ENCODE data around the gene GPR137C. TPM values are rescaled to one million over a fixed set of nuclear protein-coding genes. Genes with fewer than 3 reads are reported as not detected.

Gene GPR137C
- polyA plus RNA-seq, 1 of the 3 experiments (the other 2 are of a cell fraction): 0.54 TPM

DNA sequence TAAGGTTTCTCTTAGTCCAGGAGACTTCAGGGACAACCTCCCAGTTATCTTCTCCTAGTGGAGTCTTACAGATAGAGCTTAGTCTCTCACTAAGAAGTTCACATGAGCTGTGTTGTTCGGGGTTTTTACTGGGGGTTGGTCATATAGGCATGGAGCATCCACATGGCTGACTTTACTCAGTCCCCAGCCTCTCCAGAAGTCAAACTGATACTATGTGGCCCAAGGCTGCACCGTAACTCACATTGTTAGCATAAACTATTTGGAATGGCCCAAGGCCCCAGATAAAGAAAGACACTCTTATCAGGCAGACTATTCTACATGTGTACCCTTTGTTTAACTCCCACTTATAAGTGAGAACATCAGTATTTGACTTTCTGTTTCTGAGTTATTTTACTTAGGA lies 23.2 kb downstream of the GPR137C start:
- Histone ChIP-seq H4K20me1 (ENCODE audit: insufficient read depth) (no peaks in the 10 kb centered on the region), H3K9me3 (no peaks in the 10 kb centered on the region; the same call in 1 of the 2 replicates), H3F3A (replicated peaks; ENCODE audit: insufficient read depth) (no peaks in the 10 kb centered on the region), H3K4me2 (no peak overlapping the region), H3K9me2 (no peaks in the 10 kb centered on the region), H2AFZ (ENCODE audit: low read depth) (no peak overlapping the region), H3K27ac (ENCODE audit: low read depth in 2 of 2, low read length in 1 of 2) (no peak overlapping the region), H3K27me3 (ENCODE audit: insufficient read depth) (no peaks in the 10 kb centered on the region), H3K4me3 (ENCODE audit: low read depth in 2 of 2, low read length in 1 of 2) (no peak overlapping the region), H3K4me1 (ENCODE audit: control insufficient read depth in 1 of 2, insufficient read depth in 2 of 2, low read depth in 1 of 2, low read length in 1 of 2) (no peaks in the 10 kb centered on the region), H3K9ac (no peak overlapping the region), H3K79me2 (ENCODE audit: insufficient read depth) (no peaks in the 10 kb centered on the region), H3K36me3 (replicated peaks in 1 of 2; ENCODE audit: control insufficient read depth in 1 of 2, insufficient read depth in 2 of 2, low read length in 1 of 2) (no peaks in the 10 kb centered on the region)
- WGBS (ENCODE audit: low lambda C conversion rate): 68% methylated on average over 2 of the region's 2 CpGs
- CTCF ChIA-PET: interaction anchor here (0.8 to 1.3 kb wide), 2 partner anchors 11 to 14 kb away, joined by 3 to 4 read pairs; no protein-coding TSS in a partner anchor
- TF ChIP-seq RXRA (IDR thresholded peaks at IDR 0.05; ENCODE audit: borderline replicate concordance, low read depth): no peak
- TF ChIP-seq, protein P1, sequence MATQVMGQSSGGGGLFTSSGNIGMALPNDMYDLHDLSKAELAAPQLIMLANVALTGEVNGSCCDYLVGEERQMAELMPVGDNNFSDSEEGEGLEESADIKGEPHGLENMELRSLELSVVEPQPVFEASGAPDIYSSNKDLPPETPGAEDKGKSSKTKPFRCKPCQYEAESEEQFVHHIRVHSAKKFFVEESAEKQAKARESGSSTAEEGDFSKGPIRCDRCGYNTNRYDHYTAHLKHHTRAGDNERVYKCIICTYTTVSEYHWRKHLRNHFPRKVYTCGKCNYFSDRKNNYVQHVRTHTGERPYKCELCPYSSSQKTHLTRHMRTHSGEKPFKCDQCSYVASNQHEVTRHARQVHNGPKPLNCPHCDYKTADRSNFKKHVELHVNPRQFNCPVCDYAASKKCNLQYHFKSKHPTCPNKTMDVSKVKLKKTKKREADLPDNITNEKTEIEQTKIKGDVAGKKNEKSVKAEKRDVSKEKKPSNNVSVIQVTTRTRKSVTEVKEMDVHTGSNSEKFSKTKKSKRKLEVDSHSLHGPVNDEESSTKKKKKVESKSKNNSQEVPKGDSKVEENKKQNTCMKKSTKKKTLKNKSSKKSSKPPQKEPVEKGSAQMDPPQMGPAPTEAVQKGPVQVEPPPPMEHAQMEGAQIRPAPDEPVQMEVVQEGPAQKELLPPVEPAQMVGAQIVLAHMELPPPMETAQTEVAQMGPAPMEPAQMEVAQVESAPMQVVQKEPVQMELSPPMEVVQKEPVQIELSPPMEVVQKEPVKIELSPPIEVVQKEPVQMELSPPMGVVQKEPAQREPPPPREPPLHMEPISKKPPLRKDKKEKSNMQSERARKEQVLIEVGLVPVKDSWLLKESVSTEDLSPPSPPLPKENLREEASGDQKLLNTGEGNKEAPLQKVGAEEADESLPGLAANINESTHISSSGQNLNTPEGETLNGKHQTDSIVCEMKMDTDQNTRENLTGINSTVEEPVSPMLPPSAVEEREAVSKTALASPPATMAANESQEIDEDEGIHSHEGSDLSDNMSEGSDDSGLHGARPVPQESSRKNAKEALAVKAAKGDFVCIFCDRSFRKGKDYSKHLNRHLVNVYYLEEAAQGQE (IDR thresholded peaks at IDR 0.05; ENCODE audit: low read depth, low read length): no peak
- no peak for TF ChIP-seq FOXM1 (IDR thresholded peaks at IDR 0.05; ENCODE audit: low read depth)
- TF ChIP-seq POLR2AphosphoS5 (IDR thresholded peaks at IDR 0.05; ENCODE audit: low read depth, low read length): no peak
- no peak for TF ChIP-seq NFIC (IDR thresholded peaks at IDR 0.05; ENCODE audit: borderline replicate concordance)
- no peak for TF ChIP-seq TAF1 (IDR thresholded peaks at IDR 0.05; ENCODE audit: borderline replicate concordance, low read depth, low read length)
- TF ChIP-seq SMC3 (IDR thresholded peaks at IDR 0.05; ENCODE audit: low read depth, low read length): no peak
- TF ChIP-seq, protein P2, sequence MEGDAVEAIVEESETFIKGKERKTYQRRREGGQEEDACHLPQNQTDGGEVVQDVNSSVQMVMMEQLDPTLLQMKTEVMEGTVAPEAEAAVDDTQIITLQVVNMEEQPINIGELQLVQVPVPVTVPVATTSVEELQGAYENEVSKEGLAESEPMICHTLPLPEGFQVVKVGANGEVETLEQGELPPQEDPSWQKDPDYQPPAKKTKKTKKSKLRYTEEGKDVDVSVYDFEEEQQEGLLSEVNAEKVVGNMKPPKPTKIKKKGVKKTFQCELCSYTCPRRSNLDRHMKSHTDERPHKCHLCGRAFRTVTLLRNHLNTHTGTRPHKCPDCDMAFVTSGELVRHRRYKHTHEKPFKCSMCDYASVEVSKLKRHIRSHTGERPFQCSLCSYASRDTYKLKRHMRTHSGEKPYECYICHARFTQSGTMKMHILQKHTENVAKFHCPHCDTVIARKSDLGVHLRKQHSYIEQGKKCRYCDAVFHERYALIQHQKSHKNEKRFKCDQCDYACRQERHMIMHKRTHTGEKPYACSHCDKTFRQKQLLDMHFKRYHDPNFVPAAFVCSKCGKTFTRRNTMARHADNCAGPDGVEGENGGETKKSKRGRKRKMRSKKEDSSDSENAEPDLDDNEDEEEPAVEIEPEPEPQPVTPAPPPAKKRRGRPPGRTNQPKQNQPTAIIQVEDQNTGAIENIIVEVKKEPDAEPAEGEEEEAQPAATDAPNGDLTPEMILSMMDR (IDR thresholded peaks at IDR 0.05): no peak
- no peak for TF ChIP-seq RCOR1 (IDR thresholded peaks at IDR 0.05; ENCODE audit: low read length)
- TF ChIP-seq, protein P3, sequence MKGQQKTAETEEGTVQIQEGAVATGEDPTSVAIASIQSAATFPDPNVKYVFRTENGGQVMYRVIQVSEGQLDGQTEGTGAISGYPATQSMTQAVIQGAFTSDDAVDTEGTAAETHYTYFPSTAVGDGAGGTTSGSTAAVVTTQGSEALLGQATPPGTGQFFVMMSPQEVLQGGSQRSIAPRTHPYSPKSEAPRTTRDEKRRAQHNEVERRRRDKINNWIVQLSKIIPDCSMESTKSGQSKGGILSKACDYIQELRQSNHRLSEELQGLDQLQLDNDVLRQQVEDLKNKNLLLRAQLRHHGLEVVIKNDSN (IDR thresholded peaks at IDR 0.05; ENCODE audit: borderline replicate concordance, low read depth): no peak
- no peak for TF ChIP-seq MEF2A (IDR thresholded peaks at IDR 0.05; ENCODE audit: borderline replicate concordance, low read depth)
- DNase-seq: no peak
- POLR2A ChIA-PET: no interaction called here

DNA sequence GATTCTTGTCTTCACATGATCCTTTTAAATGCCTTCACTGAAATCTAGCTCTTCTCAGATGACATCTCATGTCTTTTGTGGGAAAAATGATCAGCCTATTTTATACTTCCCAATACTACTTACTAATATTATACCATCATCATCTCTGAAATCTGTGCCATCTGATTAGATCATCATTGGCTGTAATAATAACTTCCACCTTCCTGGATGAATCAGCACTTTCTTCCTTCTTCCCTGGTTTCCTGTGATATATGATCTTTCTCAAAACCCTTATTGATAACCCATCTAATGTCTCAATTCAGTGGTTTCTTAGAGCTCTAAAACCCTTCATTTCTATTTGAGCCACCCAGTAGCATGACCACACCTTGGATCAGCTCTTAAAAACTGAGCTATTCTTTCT lies 30.9 kb downstream of the GPR137C start:
- CTCF ChIA-PET: interaction anchor here (1.5 kb wide), 1 partner anchor 31 kb away, joined by 5 read pairs; the partner anchor contains the start of genes GPR137C and TXNDC16
- Histone ChIP-seq H3K79me2 (ENCODE audit: insufficient read depth) (no peaks in the 10 kb centered on the region), H3K9me3 (no peaks in the 10 kb centered on the region), H2AFZ (ENCODE audit: low read depth) (peak overlapping the region; percentile 30; the same call in 1 of the 2 replicates), H3K4me2 (0 out of 2 replicates have a peak overlapping the region, but pooled peaks have one; percentile 3), H3F3A (replicated peaks; ENCODE audit: insufficient read depth) (no peaks in the 10 kb centered on the region), H3K9me2 (no peaks in the 10 kb centered on the region), H3K4me3 (ENCODE audit: low read depth in 2 of 2, low read length in 1 of 2) (no peak overlapping the region), H3K9ac (no peak overlapping the region), H3K4me1 (ENCODE audit: control insufficient read depth in 1 of 2, insufficient read depth in 2 of 2, low read depth in 1 of 2, low read length in 1 of 2) (no peaks in the 10 kb centered on the region), H3K36me3 (replicated peaks in 1 of 2; ENCODE audit: control insufficient read depth in 1 of 2, insufficient read depth in 2 of 2, low read length in 1 of 2) (no peaks in the 10 kb centered on the region), H4K20me1 (ENCODE audit: insufficient read depth) (no peaks in the 10 kb centered on the region), H3K27me3 (ENCODE audit: insufficient read depth) (no peaks in the 10 kb centered on the region), H3K27ac (ENCODE audit: low read depth in 2 of 2, low read length in 1 of 2) (no peak overlapping the region)
- no peak for DNase-seq
- POLR2A ChIA-PET: no interaction called here
- TF ChIP-seq, protein P4, sequence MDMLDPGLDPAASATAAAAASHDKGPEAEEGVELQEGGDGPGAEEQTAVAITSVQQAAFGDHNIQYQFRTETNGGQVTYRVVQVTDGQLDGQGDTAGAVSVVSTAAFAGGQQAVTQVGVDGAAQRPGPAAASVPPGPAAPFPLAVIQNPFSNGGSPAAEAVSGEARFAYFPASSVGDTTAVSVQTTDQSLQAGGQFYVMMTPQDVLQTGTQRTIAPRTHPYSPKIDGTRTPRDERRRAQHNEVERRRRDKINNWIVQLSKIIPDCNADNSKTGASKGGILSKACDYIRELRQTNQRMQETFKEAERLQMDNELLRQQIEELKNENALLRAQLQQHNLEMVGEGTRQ (IDR thresholded peaks at IDR 0.05; ENCODE audit: borderline replicate concordance, low read depth, low read length): no peak
- TF ChIP-seq EZH2phosphoT487 (IDR thresholded peaks at IDR 0.05; ENCODE audit: borderline replicate concordance, low read depth) (no peak), TEAD4 (IDR thresholded peaks at IDR 0.05; ENCODE audit: borderline replicate concordance, insufficient read depth) (no peak)
- TF ChIP-seq, protein P1 (IDR thresholded peaks at IDR 0.05; ENCODE audit: low read depth, low read length): no peak

All from SK-N-SH (cell line).